Calu3 (cell line): ENCODE results near the gene NAT8L. TPM values are rescaled to one million over a fixed set of nuclear protein-coding genes. Genes with fewer than 3 reads are reported as not detected.
"Not testable (repeated sequence)": the region's sequence is repeated elsewhere in the genome, so short reads cannot be mapped to it uniquely, and the experiment has no call there.

ENCODE experiments used
- Bru-seq: library from RNA; stranded (reverse); fragments of 400-500 nt; gene quantifications from one replicate; lab custom pipeline; 2021; lab: Mats Ljungman, UMichigan
- BruChase-seq, 2 experiments: library from RNA; stranded (reverse); fragments of 400-500 nt; gene quantifications; one replicate each; lab custom pipeline; 2021; lab: Mats Ljungman, UMichigan
- BruUV-seq: library from RNA; stranded (reverse); fragments of 400-500 nt; replicated peaks from 2 replicates; lab custom pipeline; 2021; lab: Mats Ljungman, UMichigan
- CTCF ChIA-PET: fragments of 300-600 bp; sonication (Branson Sonifier 250); formaldehyde crosslinking; loops from one replicate; lab custom pipeline; 2022; ENCODE audit warnings: antibody characterized with exemption; lab: Charles Lee
- DNase-seq: peaks from one replicate; pipeline ENCODE4 v3.0.0; 2022
- H3K27ac Mint-ChIP-seq: one replicate; pipeline ENCODE4 v1.8.0; 2022; ENCODE audit warnings: mixed read lengths; ENCODE audit not compliant: unreplicated experiment
- H3K27me3 Mint-ChIP-seq: one replicate; pipeline ENCODE4 v1.8.0; 2022; ENCODE audit warnings: mixed read lengths; ENCODE audit not compliant: unreplicated experiment
- H3K36me3 Mint-ChIP-seq: one replicate; pipeline ENCODE4 v1.8.0; 2022; ENCODE audit warnings: mild to moderate bottlenecking, moderate library complexity, mixed read lengths; ENCODE audit not compliant: insufficient read depth, unreplicated experiment
- H3K4me1 Mint-ChIP-seq: one replicate; pipeline ENCODE4 v1.8.0; 2022; ENCODE audit warnings: mild to moderate bottlenecking, low read depth, mixed read lengths; ENCODE audit not compliant: unreplicated experiment
- H3K4me3 Mint-ChIP-seq: one replicate; pipeline ENCODE4 v1.8.0; 2022; ENCODE audit warnings: mild to moderate bottlenecking, low read depth, moderate library complexity, mixed read lengths; ENCODE audit not compliant: unreplicated experiment
- H3K9me3 Mint-ChIP-seq: one replicate; pipeline ENCODE4 v1.8.0; 2022; ENCODE audit warnings: low read depth, mixed read lengths; ENCODE audit not compliant: unreplicated experiment
- CTCF ChIP-seq: fragments of 200-600 bp; IDR thresholded peaks from one replicate; pipeline ENCODE4 v1.8.0; 2022; ENCODE audit warnings: antibody characterized with exemption; ENCODE audit not compliant: unreplicated experiment
- intact Hi-C: fragments of 100-400 bp; cut with micrococcal nuclease; formaldehyde crosslinking; loops from one replicate; pipeline ENCODE4 v1.10.0; 2022; ENCODE audit not compliant: unreplicated experiment
- long read RNA-seq: library from polyadenylated mRNA; stranded (forward); transcript quantifications from one replicate; pipeline ENCODE4 v2.0.0, GENCODE V29; 2022
- total RNA-seq: library from RNA; stranded (reverse); gene quantifications from 2 replicates; pipeline ENCODE4 v1.2.3, GENCODE V29; 2022

The NAT8L gene, protein sequence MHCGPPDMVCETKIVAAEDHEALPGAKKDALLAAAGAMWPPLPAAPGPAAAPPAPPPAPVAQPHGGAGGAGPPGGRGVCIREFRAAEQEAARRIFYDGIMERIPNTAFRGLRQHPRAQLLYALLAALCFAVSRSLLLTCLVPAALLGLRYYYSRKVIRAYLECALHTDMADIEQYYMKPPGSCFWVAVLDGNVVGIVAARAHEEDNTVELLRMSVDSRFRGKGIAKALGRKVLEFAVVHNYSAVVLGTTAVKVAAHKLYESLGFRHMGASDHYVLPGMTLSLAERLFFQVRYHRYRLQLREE
- total RNA-seq (0.83 and 1.3 TPM in 2 replicates), Bru-seq, nascent RNA (percentile 13 among the genes with signal in this experiment), BruChase-seq, experiment 1, labeled RNA remaining after a 6-hour chase (percentile 33 among the genes with signal in this experiment), BruChase-seq, experiment 2, labeled RNA remaining after a 2-hour chase (percentile 29 among the genes with signal in this experiment)
- long read RNA-seq, partial matches to known transcripts, result 0 of 1 reads
- long read RNA-seq, other reads (novel, unspliced or antisense), result 1 of 1 reads

DNA sequence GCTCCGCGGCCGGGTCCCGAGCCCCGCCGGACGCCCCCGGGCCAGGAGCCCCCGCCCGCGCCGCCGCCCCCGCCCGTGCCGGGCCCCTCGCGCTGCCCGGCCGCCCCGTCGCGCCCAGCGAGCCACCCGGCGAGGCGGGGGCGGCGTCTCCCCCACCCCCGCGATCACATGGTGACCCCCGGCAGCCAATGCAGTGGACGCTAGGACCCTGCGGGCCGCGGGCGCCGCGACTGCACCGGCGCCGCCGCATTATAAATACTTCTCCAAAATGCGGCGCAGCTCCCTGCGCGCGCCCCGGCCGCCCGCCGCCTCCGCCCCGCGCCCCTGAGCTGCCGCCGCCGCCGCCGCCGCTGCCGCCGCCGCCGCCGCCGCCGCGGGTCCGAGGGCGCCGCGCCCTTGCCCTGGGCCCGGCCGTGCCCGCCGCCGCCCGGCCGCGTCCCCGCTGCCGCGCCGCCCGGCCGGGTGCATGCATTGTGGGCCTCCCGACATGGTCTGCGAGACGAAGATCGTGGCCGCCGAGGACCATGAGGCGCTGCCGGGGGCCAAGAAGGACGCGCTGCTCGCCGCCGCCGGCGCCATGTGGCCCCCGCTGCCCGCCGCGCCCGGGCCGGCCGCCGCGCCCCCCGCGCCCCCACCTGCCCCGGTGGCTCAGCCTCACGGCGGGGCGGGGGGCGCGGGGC is at the start of gene NAT8L:
NAT8L (plus strand) TSS at position 282 of the 680 bp plus-strand sequence; CDS start at position 467, 185 bp downstream.
- Mint-ChIP-seq H3K4me3 (no peak within 1 kb of the TSS), H3K27me3 (peaks cover 26% of the 10 kb centered on the region), H3K36me3 (peaks cover 6% of the 10 kb centered on the region), H3K27ac (no peak within 1 kb of the TSS), H3K9me3 (no peaks in the 10 kb centered on the region), H3K4me1 (no peaks in the 10 kb centered on the region)
- no peak for DNase-seq
- CTCF ChIA-PET, result no interaction called here
- TF ChIP-seq CTCF, result no peak
- BruUV-seq, result no TSS peak
- intact Hi-C loops, result no loop called here

DNA sequence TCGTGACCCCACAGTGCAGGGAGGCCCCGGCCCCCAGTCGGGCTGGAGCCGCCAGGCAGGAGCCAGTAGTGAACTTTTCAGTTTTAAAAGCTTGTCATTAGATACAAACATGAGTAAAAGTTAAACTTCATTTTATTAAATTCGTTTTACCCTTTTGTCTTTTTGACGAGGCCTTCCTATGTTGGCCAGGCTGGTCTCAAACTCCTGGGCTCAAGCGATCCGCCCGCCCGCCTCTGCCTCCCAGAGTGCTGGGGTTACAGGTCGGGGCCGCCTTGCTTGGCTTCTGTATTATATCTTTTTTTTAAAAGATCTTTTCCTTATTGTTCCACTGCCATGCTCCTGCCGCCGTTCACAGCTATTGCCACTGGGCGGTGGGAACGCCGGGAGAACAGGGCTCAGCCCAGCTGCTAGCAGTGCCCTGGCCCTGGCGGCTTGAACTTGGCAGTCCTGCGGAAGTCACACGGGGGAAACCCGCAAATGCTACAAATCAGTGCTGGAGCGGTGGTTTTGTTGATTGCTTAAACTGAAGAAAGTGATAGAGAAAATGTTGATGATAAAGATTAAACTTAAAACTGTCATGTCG is 49.4 kb upstream of the NAT8L start:
- Mint-ChIP-seq H3K4me1 (peaks cover 7% of the 10 kb centered on the region), H3K27ac (peak overlapping the region; percentile 79), H3K4me3 (peak overlapping the region; percentile 74), H3K27me3 (no peaks in the 10 kb centered on the region), H3K36me3 (peaks cover 33% of the 10 kb centered on the region), H3K9me3 (no peaks in the 10 kb centered on the region)
- DNase-seq, result peak; percentile 72
- no TSS peak for BruUV-seq
- no peak for TF ChIP-seq CTCF
- intact Hi-C loops, result loop anchor here (10.0 kb wide), 1 partner anchor 175 kb away; no protein-coding TSS in a partner anchor
- CTCF ChIA-PET, result interaction anchor here (1.1 kb wide), 1 partner anchor 46 kb away, joined by 3 read pairs; no protein-coding TSS in a partner anchor

DNA sequence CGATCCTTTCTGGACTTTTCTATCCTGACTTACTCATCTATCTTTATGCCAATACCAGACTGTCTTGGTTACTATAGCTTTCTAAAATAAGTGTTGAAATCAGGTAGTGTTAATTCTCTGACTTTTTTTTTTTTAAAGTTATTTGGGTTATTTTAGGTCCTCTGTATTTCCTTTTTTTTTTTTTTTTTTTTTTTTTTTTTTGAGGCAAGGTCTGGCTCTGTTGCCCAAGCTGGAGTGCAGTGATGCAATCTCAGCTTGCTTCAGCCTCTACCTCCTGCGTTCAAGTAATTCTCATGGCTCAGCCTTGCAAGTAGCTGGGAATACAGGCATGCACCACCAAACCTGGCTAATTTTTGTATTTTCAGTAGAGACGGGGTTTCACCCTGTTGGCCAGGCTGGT is 47.5 kb upstream of the NAT8L start:
- Mint-ChIP-seq H3K4me3 (no peak overlapping the region), H3K27ac (no peak overlapping the region), H3K4me1 (no peaks in the 10 kb centered on the region), H3K36me3 (peaks cover 25% of the 10 kb centered on the region), H3K9me3 (no peaks in the 10 kb centered on the region), H3K27me3 (no peaks in the 10 kb centered on the region)
- CTCF ChIA-PET, result no interaction called here
- no peak for TF ChIP-seq CTCF
- BruUV-seq, result no TSS peak
- no peak for DNase-seq
- intact Hi-C loops, result loop anchor here (10.0 kb wide), 1 partner anchor 173 kb away; no protein-coding TSS in a partner anchor

GRCh38 chr4:2015008-2015407 is 44.1 kb upstream of the NAT8L start:
- H3K4me3 Mint-ChIP-seq, result no peak overlapping the region

GRCh38 chr4:2021358-2022018 is 37.6 kb upstream of the NAT8L start:
- H3K4me1 Mint-ChIP-seq, CTCF ChIA-PET, H3K36me3 Mint-ChIP-seq, H3K27ac Mint-ChIP-seq, H3K9me3 Mint-ChIP-seq, H3K4me3 Mint-ChIP-seq, intact Hi-C loops, BruUV-seq, DNase-seq: not testable (repeated sequence)
- peaks cover 21% of the 10 kb centered on the region for H3K27me3 Mint-ChIP-seq

More at GRCh38 chr4:2015008-2015407, 44.1 kb upstream of the NAT8L start:
- intact Hi-C loops, result loop anchor here (10.0 kb wide), 1 partner anchor 170 kb away; no protein-coding TSS in a partner anchor
- BruUV-seq, result no TSS peak
- no peaks in the 10 kb centered on the region for H3K4me1 Mint-ChIP-seq
- no peak for DNase-seq
- TF ChIP-seq CTCF, result no peak
- H3K27me3 Mint-ChIP-seq, result peaks cover 5% of the 10 kb centered on the region
- H3K36me3 Mint-ChIP-seq, result peaks cover 1% of the 10 kb centered on the region
- H3K27ac Mint-ChIP-seq, result no peak overlapping the region
- H3K9me3 Mint-ChIP-seq, result no peaks in the 10 kb centered on the region
- CTCF ChIA-PET, result no interaction called here
